ENCODE data around the gene NXPH4.

DNA sequence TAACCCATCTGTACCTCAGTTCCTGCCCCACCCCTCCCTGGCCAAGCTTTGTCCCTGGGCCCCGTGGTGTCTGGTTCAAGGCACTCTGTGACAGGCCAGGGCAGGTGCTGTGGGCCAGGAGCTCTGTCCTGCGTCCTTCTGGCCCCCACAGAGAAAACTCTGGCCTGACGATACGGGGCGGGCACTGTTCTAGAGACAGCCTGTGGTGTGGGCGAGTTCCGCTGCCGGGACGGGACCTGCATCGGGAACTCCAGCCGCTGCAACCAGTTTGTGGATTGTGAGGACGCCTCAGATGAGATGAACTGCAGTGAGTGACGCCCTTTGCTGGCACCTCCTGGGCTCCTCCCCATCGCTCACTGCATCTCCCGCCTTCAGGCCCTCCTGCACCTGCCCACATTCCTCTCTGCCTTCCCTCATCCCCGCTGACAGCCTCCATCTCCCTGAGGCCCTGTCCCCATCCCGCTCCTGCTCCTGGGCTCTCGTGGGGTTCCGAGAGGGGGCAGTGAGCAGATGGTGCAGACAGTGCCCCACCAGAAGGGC lies 22.8 kb upstream of the NXPH4 start:
- no peak for TF ChIP-seq JUND (IDR thresholded peaks at IDR 0.05)
- TF ChIP-seq, protein P1, sequence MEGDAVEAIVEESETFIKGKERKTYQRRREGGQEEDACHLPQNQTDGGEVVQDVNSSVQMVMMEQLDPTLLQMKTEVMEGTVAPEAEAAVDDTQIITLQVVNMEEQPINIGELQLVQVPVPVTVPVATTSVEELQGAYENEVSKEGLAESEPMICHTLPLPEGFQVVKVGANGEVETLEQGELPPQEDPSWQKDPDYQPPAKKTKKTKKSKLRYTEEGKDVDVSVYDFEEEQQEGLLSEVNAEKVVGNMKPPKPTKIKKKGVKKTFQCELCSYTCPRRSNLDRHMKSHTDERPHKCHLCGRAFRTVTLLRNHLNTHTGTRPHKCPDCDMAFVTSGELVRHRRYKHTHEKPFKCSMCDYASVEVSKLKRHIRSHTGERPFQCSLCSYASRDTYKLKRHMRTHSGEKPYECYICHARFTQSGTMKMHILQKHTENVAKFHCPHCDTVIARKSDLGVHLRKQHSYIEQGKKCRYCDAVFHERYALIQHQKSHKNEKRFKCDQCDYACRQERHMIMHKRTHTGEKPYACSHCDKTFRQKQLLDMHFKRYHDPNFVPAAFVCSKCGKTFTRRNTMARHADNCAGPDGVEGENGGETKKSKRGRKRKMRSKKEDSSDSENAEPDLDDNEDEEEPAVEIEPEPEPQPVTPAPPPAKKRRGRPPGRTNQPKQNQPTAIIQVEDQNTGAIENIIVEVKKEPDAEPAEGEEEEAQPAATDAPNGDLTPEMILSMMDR (IDR thresholded peaks at IDR 0.05 in 2 of 3, conservative IDR thresholded peaks at IDR 0.05 in 1 of 3; ENCODE audit: borderline replicate concordance in 1 of 3, insufficient read depth in 1 of 3, low read depth in 2 of 3, low read length in 2 of 3) = no peak
- TF ChIP-seq POLR2A (IDR thresholded peaks at IDR 0.05; ENCODE audit: borderline replicate concordance, extremely low read depth, insufficient read depth, insufficient read length) = no peak
- no peak for TF ChIP-seq EZH2 (IDR thresholded peaks at IDR 0.05)
- TF ChIP-seq YY1 (IDR thresholded peaks at IDR 0.05; ENCODE audit: extremely low read depth, insufficient replicate concordance, low read depth, low read length) = no peak
- TF ChIP-seq, protein P2, sequence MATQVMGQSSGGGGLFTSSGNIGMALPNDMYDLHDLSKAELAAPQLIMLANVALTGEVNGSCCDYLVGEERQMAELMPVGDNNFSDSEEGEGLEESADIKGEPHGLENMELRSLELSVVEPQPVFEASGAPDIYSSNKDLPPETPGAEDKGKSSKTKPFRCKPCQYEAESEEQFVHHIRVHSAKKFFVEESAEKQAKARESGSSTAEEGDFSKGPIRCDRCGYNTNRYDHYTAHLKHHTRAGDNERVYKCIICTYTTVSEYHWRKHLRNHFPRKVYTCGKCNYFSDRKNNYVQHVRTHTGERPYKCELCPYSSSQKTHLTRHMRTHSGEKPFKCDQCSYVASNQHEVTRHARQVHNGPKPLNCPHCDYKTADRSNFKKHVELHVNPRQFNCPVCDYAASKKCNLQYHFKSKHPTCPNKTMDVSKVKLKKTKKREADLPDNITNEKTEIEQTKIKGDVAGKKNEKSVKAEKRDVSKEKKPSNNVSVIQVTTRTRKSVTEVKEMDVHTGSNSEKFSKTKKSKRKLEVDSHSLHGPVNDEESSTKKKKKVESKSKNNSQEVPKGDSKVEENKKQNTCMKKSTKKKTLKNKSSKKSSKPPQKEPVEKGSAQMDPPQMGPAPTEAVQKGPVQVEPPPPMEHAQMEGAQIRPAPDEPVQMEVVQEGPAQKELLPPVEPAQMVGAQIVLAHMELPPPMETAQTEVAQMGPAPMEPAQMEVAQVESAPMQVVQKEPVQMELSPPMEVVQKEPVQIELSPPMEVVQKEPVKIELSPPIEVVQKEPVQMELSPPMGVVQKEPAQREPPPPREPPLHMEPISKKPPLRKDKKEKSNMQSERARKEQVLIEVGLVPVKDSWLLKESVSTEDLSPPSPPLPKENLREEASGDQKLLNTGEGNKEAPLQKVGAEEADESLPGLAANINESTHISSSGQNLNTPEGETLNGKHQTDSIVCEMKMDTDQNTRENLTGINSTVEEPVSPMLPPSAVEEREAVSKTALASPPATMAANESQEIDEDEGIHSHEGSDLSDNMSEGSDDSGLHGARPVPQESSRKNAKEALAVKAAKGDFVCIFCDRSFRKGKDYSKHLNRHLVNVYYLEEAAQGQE (IDR thresholded peaks at IDR 0.05; ENCODE audit: low read depth) = no peak
- no peak for TF ChIP-seq POLR2AphosphoS5 (IDR thresholded peaks at IDR 0.05; ENCODE audit: low read depth, low read length)

Data from HCT116 (cell line).